GM18511 (cell line): Measurements from ENCODE around the gene MED31.
"Not testable (repeated sequence)": the region's sequence is repeated elsewhere in the genome, so short reads cannot be mapped to it uniquely, and the experiment has no call there.

ENCODE experiments used
- ATAC-seq: cut with Tn5 transposase; IDR thresholded peaks from one replicate; pipeline ENCODE4 v1.9.1; 2021; ENCODE audit warnings: mild to moderate bottlenecking, moderate library complexity; ENCODE audit not compliant: unreplicated experiment

MED31 gene

DNA sequence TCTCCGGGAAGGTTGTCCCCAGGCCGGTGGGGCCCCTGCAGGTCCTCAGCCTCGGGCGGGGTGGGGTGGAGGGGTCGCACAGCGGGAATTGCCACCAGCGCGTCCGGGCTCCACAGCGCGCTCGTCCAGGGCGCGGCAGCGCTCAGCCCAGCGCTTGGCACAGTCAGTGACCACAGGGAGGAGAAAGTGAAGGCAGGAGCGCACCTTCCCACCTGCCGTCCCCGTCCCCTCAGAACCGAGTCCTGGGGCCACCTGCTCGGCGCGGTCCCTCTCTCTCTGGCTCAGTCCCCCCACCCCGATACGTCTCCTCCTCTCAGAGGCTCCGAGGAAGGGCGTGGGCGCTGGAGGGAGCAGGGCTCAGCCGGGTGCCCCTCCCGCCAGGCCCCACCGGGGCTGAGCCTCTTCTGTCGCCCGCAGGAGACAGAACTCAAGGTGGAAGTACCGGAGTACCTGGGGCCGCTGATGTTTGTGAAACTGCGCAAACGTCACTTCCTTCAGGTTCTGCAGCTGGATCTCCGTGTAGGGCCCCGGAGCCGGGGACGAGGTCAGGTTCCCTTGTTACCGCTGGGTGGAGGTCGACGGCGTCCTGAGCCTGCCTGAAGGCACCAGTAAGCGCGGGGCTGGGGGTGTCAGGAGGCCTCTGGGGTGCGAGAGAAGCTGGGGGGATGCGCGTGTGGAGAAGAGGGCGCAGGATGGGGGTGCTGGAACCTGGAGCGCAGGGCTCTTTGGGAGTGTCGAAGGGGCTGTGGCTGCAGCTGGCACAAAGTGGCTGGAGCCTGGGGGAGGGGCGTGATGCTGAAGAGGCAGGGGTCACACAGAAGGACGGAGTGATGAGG, 5.6 kb upstream of the MED31 start:
- ATAC-seq, result not testable (repeated sequence)

- ATAC-seq, result not testable (repeated sequence)
Observed at GRCh38 chr17:6655732-6656361, 4.4 kb upstream of the MED31 start.

- no peak for ATAC-seq
Observed at GRCh38 chr17:6654841-6655731, 3.7 kb upstream of the MED31 start.

- peak; percentile 14 for ATAC-seq
Observed at GRCh38 chr17:6651919-6652452, 581 bp upstream of the MED31 start.

- no peak for ATAC-seq
Observed at GRCh38 chr17:6648181-6648580, 3.2 kb downstream of the MED31 start.

DNA sequence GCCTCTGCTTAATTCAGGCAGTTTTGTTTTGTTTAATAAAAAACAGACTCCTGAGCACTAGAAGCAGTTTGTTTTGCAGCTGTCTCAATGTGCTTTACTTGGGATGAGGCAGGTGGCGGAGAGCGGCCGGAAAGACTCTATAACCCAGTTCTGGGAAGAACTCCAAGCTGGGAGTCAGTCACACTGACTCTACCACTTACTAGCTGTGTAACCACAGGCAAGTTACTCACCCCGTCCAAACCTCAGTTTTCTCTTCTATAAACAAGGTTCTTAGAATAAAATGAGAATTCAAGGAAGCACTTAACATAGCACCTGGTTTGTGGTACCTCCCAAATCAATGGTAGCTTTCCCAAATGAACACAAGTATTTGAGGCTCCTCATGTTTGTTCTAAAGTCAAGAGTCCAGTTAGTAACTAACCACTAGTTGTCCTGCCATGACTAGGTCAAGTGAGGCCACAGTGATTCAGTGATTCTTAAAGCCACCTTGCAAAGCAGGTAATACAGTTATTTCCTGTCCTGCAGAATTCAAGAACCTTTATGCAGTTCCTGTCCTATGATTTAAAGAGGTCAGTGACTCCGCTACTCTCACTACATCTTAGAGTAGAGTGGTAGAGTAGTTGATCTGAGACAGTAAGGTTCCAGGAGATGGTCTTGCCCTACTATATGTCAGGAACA, 7.8 kb downstream of the MED31 start:
- ATAC-seq, result no peak

DNA sequence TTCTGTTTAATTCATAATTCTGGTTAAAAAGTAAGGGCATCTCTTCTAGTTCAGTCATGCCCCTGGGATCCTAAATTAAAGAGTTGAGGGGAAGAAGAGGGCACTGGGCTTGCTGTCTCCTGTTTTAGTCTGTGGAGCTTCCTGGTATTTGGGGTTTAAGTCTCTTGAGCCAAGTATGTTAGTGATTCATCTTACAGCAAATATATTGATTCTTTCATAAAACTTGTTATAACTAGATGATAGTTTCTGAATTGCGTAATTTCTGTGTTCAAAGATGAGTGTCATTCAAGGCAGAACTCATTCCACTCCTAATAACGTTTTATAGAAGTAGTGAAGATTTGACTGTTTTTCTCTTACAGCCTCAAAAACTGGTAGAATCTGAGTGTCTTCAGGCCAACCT, 8.8 kb downstream of the MED31 start:
- no peak for ATAC-seq

DNA sequence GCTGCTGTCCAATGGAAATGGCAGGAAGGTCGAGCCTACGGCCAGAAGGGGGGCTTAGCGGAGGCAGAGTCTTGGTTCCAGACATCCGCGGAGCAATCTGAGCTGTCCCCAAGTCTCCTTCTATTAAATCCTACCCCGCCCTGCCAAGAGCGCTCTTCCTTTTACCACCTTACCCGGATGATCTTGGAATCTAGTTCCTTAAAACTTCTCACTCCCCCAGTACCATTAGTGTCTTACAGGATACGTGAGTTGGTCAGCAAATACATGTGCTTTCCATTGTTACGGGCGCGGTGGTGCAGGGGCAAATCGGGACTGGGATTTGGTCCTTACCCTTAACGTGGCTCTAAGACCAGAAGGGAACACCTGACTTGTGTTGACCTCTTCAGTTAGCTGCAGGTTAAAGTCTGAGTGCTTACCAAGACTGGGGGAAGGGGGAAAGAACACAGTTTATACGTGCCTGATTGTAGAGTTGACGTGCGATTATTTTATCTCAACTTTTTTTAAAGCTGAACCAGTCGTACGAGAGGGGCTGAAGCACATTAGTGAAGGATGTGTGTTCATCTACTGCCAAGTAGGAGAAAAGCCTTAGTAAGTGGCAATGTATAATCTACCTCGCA, 10.1 kb downstream of the MED31 start:
- ATAC-seq, result peak; percentile 19

DNA sequence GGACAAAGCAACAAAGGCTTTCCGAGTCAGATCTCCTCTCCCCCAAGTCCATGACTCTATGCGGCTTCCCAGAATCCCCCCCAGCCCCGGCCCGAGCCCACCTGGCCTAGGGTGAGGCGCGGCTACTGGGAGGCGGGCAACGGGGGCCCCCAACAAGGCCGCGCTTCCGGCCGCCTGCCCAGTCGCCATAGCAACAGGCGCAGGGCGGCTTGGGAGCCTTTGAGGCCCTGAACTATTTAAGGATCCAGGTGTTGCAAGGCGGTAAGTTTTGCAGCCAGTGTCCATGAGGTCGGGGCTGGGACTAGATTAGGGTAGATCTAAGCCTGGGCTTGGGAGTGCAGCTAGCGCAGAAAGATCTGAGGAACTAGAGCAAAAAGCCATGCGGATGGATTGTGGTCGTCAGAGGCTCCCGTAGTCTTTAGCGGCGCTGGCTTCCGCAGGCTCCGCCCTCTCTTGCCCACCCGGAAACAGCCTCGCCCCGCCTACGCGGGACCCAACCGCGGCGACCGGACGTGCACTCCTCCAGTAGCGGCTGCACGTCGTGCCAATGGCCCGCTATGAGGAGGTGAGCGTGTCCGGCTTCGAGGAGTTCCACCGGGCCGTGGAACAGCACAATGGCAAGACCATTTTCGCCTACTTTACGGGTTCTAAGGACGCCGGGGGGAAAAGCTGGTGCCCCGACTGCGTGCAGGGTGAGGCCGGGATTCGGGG, 10.7 kb downstream of the MED31 start, which contains the start of the genes KIAA0753 and TXNDC17:
Gene KIAA0753 (minus strand): TSS at position 176 of the 711 bp plus-strand sequence. CDS start 5,608 bp downstream, outside the sequence.
Gene TXNDC17 (plus strand): TSS at position 525 of the 711 bp plus-strand sequence. CDS start 23 bp downstream, at position 548.
- ATAC-seq, result peak; percentile 91

- ATAC-seq, result peak; percentile 6
Observed at GRCh38 chr17:6639586-6640535, 11.5 kb downstream of the MED31 start.

GRCh38 chr17:6639014-6639585, 12.3 kb downstream of the MED31 start:
- ATAC-seq, result no peak

- ATAC-seq, result no peak
Observed at GRCh38 chr17:6638046-6638908, 13.1 kb downstream of the MED31 start.

DNA sequence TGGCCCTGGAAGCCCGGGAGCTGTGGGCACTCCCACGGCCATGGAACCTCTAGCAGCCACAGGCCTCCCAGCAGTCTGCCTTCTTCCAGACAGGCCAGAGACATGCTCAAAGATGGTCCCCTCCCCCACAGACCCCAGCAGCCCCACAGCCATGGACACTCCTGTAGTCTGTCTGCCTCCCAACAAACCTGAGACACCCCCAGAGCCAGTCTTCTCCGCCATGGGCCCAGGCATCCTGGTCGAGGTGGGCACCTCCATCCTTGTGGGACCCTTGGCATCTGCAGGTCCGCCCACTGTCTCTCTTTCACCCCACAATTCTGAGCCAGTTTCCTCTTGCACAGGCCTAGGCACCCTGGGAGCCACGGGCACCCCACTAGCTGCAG, 14.0 kb downstream of the MED31 start:
- no peak for ATAC-seq

DNA sequence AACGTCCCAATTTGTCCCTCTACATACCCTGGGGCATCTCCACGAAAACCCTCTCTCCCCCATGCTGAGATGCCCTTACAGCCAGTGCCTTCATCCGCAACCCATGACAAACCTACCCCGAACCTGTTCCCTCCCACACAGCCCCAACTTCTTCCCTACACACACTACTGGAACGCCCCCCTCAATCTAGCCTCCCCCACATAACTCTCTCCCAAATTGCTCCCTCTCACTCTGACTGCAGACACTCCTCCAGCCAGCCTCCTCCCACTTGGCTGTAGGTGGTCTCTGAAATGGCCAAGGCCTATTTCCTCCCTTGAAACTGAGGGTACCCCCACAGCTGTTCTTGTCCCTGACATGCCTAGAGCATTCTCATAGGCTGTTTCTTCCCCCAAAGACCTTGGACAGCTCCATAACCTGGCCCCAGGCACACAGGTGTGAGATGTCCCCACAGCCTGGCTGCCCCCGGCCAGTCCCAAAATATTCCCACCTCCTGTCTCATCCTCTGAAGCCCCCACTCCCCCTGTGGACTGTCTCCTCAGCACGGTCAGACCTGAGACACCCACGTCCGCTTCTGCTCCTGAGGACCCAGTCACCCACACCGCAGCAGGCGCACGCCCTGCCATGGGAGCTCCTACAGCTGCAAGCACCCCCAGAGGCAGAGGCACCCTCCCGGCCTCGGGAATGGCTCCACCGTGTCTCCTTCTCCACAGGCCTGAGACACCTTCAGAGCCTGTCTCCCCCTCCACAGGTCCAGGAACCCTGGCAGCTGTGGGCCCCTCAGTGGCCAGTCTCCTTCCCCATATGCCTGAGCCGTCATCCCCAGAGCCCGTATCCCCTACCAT, 14.6 kb downstream of the MED31 start:
- no peak for ATAC-seq

- ATAC-seq, result no peak
Observed at GRCh38 chr17:6636105-6636504, 15.3 kb downstream of the MED31 start.

DNA sequence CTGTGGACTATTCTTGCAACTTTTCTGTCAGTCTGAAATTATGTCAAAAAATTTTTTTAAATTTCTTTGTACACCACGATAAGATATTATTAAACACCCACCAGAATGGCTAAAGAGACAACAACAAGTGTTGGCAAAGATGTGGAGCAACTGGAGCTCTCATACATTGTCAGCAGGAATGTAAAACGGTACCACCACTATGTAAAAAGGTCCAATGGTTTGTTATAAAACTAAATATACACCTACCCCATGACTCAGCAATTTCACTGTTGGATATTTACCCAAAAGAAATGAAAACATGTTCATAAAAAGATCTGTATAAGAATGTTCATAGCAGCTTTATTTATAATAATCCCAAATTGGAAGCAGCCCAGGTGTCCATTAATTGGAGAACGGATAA, 18.1 kb downstream of the MED31 start:
- ATAC-seq, result no peak
